Activated CD8-positive, alpha-beta T cell treated with anti-CD3 and anti-CD28 coated beads for 36 hours (primary cell): ENCODE results near the gene ACSF3. TPM values are rescaled to one million over a fixed set of nuclear protein-coding genes. Genes with fewer than 3 reads are reported as not detected.

Experiments used
- ATAC-seq: fragments of 200-7000 bp; cut with Tn5 transposase; one replicate; pipeline ENCODE4 v1.10.0; 2021; ENCODE audit warnings: mild to moderate bottlenecking, moderate library complexity
- CTCF ChIA-PET: fragments of 350-600 bp; sonication (Branson Sonifier 250); formaldehyde crosslinking; loops from one replicate; lab custom pipeline; 2021; ENCODE audit warnings: antibody characterized with exemption; lab: Charles Lee
- POLR2A ChIA-PET: fragments of 350-600 bp; sonication (Branson Sonifier 250); formaldehyde crosslinking; loops from one replicate; lab custom pipeline; 2021; ENCODE audit warnings: antibody characterized with exemption; lab: Charles Lee
- DNase-seq: peaks from one replicate; pipeline ENCODE4 v3.0.0-alpha.2; 2020
- H3K27ac Mint-ChIP-seq: one replicate; pipeline ENCODE4 v1.8.0; 2021; ENCODE audit warnings: mild to moderate bottlenecking, mixed read lengths
- H3K27me3 Mint-ChIP-seq: one replicate; pipeline ENCODE4 v1.8.0; 2021; ENCODE audit warnings: mixed read lengths
- H3K36me3 Mint-ChIP-seq: one replicate; pipeline ENCODE4 v1.8.0; 2021; ENCODE audit warnings: low read depth, mixed read lengths
- H3K4me1 Mint-ChIP-seq: one replicate; pipeline ENCODE4 v1.8.0; 2021; ENCODE audit warnings: low read depth, mixed read lengths
- H3K4me3 Mint-ChIP-seq: one replicate; pipeline ENCODE4 v1.8.0; 2021; ENCODE audit warnings: mild to moderate bottlenecking, moderate library complexity, mixed read lengths
- H3K9me3 Mint-ChIP-seq: one replicate; pipeline ENCODE4 v1.8.0; 2021; ENCODE audit warnings: mixed read lengths
- CTCF ChIP-seq: fragments of 200-600 bp; IDR thresholded peaks from one replicate; pipeline ENCODE4 v1.8.0; 2022; ENCODE audit warnings: antibody characterized with exemption, mild to moderate bottlenecking
- intact Hi-C: fragments of 100-400 bp; cut with micrococcal nuclease; formaldehyde crosslinking; loops from one replicate; pipeline ENCODE4 v1.10.0; 2022
- total RNA-seq, 2 experiments: library from RNA; stranded (reverse); gene quantifications; one replicate each; pipeline ENCODE4 v1.2.3, GENCODE V29; 2021

The ACSF3 gene
- total RNA-seq, 2 experiments from 2014 or later = 44.6 to 45.9 TPM

GRCh38 chr16:89078172-89078571, 15.5 kb upstream of the ACSF3 start:
- ChIA-PET CTCF (no interaction called here), POLR2A (no interaction called here)
- H3K36me3 Mint-ChIP-seq = no peaks in the 10 kb centered on the region
- no peak overlapping the region for H3K27ac Mint-ChIP-seq
- H3K4me1 Mint-ChIP-seq = no peaks in the 10 kb centered on the region
- no peak overlapping the region for H3K4me3 Mint-ChIP-seq
- TF ChIP-seq CTCF = no peak
- no peaks in the 10 kb centered on the region for H3K27me3 Mint-ChIP-seq
- ATAC-seq (no peak), DNase-seq (no peak)
- intact Hi-C loops = no loop called here
- H3K9me3 Mint-ChIP-seq = peaks cover 5% of the 10 kb centered on the region

- intact Hi-C loops = no loop called here
- ChIA-PET CTCF (no interaction called here), POLR2A (no interaction called here)
- no peaks in the 10 kb centered on the region for H3K4me1 Mint-ChIP-seq
- no peaks in the 10 kb centered on the region for H3K36me3 Mint-ChIP-seq
- H3K27ac Mint-ChIP-seq = no peak overlapping the region
- no peak for TF ChIP-seq CTCF
- no peaks in the 10 kb centered on the region for H3K27me3 Mint-ChIP-seq
- ATAC-seq (no peak), DNase-seq (no peak)
- H3K4me3 Mint-ChIP-seq = no peak overlapping the region
- peaks cover 5% of the 10 kb centered on the region for H3K9me3 Mint-ChIP-seq
Measured at GRCh38 chr16:89079434-89079980, 14.1 kb upstream of the ACSF3 start.

GRCh38 chr16:89080196-89080853, 13.3 kb upstream of the ACSF3 start:
- ChIA-PET CTCF (no interaction called here), POLR2A (no interaction called here)
- intact Hi-C loops = no loop called here
- no peak overlapping the region for H3K4me3 Mint-ChIP-seq
- no peak for TF ChIP-seq CTCF
- H3K27me3 Mint-ChIP-seq = no peaks in the 10 kb centered on the region
- H3K27ac Mint-ChIP-seq = no peak overlapping the region
- H3K4me1 Mint-ChIP-seq = no peaks in the 10 kb centered on the region
- peaks cover 3% of the 10 kb centered on the region for H3K9me3 Mint-ChIP-seq
- ATAC-seq (no peak), DNase-seq (no peak)
- H3K36me3 Mint-ChIP-seq = no peaks in the 10 kb centered on the region

GRCh38 chr16:89081556-89081955, 12.1 kb upstream of the ACSF3 start:
- intact Hi-C loops = no loop called here
- Mint-ChIP-seq H3K36me3 (no peaks in the 10 kb centered on the region), H3K27me3 (no peaks in the 10 kb centered on the region), H3K4me1 (no peaks in the 10 kb centered on the region), H3K9me3 (no peaks in the 10 kb centered on the region), H3K4me3 (no peak overlapping the region), H3K27ac (no peak overlapping the region)
- ATAC-seq (no peak), DNase-seq (no peak)
- CTCF ChIA-PET = no interaction called here
- POLR2A ChIA-PET = no interaction called here
- TF ChIP-seq CTCF = no peak

DNA sequence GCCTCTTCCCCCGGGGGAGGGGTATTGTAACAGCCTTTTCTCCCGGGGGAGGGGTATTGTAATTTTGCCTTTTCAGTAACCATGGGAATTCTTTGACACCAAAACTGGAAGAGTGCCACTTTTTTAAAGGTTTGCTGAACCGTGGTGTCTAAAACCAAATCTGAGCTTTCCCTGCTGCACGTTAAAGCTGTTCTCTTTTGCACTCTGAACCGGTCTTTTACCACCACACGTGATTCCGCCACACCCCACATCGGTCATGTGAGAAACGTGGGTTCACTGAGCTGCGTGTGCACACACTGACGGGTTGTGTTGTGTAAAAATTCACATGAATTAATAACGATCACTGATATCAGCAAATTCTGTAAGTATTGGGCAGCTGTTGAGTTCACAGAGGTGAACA, 9.2 kb upstream of the ACSF3 start:
- H3K4me3 Mint-ChIP-seq = no peak overlapping the region

More for the DNA sequence above, 9.2 kb upstream of the ACSF3 start:
- Mint-ChIP-seq H3K4me1 (no peaks in the 10 kb centered on the region), H3K27ac (no peak overlapping the region), H3K36me3 (no peaks in the 10 kb centered on the region), H3K9me3 (no peaks in the 10 kb centered on the region), H3K27me3 (peaks cover 2% of the 10 kb centered on the region)
- DNase-seq (no peak), ATAC-seq (no peak)
- no peak for TF ChIP-seq CTCF
- POLR2A ChIA-PET = interaction anchor here (1.9 kb wide), 1 partner anchor 12 kb away, joined by 7 read pairs; no protein-coding TSS in a partner anchor
- CTCF ChIA-PET = no interaction called here
- intact Hi-C loops = no loop called here
